Activated CD8-positive, alpha-beta memory T cell treated with anti-CD3 and anti-CD28 coated beads, Interleukin-2, amount 50 U/mL, for 24 hours (primary cell): ENCODE results near the gene ZNF207.
"Not testable (repeated sequence)": the region's sequence is repeated elsewhere in the genome, so short reads cannot be mapped to it uniquely, and the experiment has no call there.

Source experiments
- DNase-seq: peaks from one replicate; pipeline ENCODE4 v3.0.0-alpha.2; 2020; ENCODE audit errors: extremely low read depth

Gene ZNF207

DNA sequence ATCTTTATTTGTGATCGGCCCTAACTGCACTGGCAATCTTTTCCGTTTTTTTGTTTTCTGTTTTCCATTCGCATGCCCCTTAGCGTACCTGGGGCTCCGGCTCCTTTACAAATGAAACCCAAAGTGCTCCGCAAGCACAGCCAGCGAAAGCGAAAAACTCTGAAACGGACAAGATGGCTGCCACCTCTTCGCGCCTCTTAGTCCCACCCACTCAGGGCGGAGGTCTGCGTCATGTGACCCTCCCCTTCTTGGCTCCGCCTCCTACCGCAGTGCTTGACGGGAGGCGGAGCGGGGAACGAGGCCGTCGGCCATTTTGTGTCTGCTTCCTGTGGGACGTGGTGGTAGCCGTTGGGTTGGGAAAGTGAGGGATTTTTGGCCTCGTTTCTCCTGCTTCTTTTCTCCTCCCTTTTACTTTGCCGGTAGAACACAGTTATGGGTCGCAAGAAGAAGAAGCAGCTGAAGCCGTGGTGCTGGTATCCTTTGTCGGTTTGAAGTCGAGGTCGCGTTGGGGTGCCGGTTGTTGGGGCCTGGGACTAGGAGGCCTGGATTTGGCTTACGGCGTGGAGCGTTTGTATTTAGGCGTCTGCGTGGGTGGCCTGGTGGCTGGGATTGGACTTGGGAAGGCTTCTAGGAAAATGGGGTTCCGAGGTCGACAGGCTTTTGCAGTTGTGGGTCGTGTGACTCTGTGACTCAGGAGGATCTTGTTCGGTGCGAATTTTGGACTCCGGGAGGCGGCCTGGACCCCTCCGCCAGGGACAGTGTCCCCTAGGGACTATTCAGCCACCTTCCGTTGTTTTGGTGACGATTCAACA lies at the start of gene ZNF207:
Gene ZNF207, plus strand, starts transcription at position 304 of the 812 bp plus-strand sequence. Its CDS starts 129 bp downstream, at position 433.
- DNase-seq: peak; percentile 91

DNA sequence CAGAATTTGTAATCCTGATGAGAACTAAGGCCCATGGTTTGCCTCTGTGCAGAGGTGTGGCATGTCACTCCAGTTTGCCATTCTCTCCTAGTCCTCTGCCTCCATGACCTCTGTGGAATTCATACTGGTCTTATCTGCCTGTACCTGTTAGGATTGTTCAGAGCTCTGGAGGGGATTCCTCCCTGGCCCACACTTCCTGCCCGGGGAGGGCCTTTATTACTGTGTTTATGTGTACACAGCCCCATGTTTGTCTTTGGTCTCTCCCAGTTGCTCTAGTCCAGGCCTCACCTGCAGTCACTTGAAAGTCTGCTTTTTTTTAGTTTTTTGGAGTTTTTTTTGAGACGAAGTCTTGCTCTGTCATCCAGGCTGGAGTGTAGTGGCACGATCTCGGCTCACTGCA lies 47.9 kb upstream of the ZNF207 start:
- DNase-seq: no peak

DNA sequence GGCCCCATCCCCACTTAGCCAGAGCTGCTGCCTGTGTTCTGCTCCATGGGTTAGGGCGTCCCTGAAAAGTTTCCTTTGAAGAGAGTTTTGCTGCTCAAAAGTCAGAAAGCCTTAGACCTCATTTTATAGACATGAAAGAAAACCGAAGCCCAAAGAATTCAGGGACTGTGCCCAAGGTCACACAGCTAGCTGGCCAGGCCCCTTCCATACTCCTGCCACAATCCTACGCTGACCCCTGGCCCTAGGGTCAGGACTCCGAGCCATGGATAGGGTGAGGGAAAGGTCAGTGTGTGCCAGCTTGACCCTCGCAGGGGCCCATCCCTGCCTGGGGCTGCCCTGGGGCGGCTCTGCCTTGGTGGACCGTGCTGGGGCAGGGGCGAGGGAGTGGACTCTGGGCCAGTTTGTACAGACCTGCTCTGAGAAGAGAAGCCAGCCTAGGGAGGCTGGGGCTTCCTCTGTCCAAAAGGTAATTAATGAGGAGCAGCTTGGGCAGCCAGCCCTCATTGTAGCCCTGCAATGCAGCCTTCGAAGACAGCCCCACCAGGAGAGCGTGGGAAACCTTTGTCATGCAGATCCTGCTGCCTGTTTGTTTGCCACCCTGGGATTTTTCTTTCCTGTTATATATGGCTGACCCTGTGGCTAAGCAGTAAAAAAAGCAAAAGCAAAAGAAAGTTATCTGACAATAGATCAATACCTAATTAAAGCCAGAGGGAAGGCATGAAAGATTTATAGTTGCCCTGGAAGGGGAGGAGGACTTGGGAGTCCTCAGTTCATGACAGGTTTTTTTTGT lies 46.9 kb upstream of the ZNF207 start:
- no peak for DNase-seq

DNA sequence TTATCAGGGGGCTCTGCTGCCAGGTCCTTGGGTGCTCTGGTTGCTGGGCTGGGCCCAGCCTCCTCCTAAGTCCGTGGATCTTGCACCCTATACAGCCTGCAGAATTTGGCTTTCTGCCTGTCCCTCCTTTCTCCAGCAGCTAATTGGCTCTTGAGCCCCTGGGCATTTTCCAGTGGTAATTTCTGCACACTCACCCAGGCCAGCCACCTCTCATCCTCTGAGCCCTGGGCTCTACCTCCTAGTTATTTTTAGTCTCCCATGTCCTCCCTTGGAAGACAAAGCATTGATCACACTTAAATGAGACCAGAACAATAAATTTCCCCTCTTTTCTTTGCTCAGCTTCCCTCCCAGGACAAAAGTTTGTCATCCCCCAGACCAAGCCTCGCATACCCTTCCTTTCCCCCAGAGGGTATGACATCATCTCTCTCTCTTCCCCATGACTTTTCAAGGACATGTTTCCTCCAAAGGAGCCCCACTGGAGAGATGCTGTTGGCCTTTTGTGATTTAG lies 46.1 kb upstream of the ZNF207 start:
- DNase-seq: no peak

DNA sequence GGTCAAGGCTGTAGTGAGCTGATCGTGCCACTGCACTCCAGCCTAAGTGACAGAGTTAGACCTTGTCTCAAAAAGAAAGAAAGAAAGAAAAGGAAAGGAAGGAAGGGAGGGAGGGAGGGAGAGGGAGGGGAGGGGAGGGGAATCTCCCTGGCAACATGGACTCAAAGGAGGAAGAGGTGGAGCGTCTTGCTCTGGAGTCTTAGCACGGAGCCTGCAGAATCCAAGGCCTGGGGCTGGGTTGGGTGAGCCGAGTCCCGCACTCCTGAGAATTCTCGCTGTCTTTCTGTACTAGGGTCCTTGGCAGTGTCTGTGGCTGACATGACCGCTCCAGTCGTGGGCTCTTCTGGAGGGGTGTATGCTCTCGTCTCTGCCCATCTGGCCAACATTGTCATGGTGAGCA lies 44.9 kb upstream of the ZNF207 start:
- DNase-seq: no peak

DNA sequence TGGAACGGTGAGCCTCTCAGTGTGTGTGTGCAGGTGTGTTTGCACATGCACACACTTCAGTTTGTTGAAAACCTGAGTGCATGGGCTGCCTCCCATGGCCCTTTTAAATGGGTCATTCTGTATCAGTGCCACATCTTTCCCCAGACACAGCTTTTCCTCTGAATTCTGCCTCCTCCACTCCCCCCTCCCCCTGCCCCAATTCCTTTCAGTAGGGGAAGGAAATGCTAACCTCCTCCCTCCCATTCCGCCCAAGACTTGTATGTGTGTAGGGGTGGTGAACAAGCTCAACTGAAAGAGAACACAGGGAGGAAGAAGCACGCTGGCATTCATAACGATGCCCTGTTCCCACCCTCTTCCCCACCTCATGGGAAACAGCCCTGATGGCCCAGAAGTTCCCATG lies 42.3 kb upstream of the ZNF207 start:
- no peak for DNase-seq

DNA sequence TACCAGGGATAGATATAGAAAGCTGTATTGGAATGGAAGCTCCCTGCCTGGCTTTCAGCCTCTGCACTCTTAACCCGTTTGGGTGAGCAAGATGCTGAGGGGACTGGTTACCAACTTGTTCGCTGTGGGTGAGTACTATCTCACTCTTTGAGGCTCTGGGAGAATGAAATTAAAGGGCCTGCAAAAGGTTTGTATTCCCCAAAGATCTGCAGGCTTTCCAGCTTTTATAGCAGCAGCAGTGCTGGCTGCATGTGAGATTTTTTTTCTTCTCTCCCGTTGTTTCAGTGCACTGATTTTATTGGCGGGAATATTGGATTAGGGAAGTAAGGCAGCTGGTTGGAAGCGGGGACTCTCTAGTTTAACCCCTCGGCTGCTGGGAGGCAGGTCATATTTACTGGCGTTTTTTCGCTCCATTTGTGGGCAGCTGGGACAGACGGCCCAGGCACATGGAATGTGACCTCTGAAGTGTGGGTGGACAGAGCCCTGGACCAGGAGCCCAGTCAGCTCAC lies 38.9 kb upstream of the ZNF207 start:
- DNase-seq: no peak

DNA sequence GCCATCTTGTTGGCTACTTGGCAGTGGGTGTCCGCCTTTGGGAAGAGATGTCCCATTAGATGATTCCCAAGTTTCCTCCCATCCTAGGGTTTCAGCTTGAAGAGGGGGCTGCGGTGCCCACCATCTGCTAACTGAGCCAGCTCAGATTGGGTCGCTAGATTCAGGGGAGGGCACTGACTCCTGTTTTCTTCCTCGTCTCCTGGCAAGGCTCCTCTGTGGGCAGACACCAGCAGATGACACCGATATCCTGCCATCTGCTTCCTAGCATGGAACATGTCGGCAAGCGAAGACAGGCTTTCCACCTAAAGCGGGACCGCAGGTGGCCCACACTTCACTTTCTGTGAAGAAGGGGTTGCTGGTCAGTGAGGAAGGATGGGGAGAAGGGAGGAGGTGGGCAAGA lies 35.3 kb upstream of the ZNF207 start:
- DNase-seq: no peak

DNA sequence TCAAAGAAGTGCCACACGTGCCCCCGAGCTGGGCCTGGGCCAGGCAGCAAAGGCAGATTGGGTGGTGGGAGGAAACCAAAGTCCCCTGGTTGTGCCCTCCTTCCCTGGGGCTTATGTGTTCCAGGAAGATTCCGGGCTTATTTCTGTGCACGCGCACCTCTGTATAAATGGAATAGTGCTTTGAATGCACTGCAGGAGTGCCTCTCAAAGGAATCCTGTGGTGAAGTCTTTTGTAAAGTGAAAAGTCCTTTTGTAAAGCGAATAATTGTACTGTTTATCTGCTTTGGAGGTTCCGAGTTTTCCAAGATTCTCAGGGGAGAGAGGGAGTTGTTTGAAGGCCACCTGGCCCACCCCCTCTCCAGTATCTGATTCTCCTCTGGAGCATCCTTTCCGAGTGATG lies 34.8 kb upstream of the ZNF207 start:
- DNase-seq: no peak

DNA sequence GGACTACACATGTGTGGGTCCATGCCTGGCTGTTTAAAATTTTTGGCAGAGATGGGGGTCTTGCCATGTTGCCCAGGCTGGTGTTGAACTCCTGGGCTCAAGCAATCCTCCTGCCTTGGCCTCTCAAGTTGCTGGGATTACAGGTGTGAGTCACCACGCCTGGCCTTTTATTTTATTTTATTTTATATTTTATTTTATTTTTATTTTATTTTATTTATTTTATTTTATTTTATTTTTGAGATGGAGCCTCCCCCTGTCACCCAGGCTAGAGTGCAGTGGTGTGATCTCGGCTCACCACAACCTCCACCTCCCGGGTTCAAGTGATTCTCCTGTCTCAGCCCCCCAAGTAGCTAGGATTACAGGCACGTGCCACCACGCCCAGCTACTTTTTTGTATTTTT lies 33.3 kb upstream of the ZNF207 start:
- not testable (repeated sequence) for DNase-seq

DNA sequence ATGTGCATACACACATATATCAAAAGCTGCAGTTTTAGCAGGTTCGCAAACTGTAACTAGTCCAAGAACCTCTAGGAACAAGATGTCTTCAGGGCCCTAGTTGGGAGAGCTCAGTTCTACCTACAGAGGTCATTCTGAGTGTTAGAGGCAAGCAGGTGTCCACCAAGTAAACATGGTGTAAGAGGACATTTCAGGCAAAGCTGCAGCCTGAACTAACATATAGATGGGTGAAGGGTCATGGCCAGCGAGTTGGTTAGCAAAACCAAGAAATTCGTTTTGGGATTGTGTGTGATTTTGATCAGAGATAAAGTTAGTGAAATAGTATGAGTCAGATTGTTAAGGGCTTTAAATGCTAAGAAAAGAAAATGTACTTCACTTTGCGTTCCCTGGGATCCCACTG lies 32.6 kb upstream of the ZNF207 start:
- no peak for DNase-seq

DNA sequence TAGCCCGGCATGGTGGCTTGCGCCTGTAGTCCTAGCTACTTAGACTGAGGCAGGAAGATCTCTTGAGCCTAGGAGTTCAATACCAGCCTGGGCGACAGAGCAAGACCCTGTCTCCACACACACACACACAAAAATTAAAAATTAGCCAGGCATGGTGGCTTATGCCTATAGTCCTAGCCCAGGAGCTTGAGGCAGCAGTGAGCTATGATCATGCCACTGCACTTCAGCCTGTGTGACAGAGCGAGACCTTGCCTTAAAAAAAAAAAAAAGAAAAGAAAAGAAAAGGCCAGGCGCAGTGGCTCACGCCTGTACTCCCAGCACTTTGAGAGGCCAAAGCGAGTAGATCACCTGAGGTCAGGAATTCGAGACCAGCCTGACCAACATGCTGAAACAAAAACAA lies 31.9 kb upstream of the ZNF207 start:
- no peak for DNase-seq

DNA sequence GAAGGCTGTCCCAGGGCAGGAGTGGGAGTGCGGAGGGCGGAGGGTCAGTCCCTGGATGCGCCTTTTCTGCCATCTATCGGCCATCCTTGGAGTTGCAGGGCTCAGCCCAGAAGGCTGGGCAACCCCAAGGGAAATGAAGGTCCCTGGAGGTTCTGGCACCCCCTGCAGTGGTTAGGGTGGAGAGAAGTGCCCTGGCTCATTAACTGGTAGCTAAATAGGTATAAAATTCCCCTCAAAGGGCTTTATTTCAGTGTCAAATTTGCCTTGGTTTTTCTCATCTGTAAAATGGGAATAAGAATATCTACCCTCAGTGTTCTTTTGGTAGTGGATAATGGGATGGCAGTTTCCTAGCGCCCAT lies 30.4 kb upstream of the ZNF207 start:
- peak; percentile 62 for DNase-seq

DNA sequence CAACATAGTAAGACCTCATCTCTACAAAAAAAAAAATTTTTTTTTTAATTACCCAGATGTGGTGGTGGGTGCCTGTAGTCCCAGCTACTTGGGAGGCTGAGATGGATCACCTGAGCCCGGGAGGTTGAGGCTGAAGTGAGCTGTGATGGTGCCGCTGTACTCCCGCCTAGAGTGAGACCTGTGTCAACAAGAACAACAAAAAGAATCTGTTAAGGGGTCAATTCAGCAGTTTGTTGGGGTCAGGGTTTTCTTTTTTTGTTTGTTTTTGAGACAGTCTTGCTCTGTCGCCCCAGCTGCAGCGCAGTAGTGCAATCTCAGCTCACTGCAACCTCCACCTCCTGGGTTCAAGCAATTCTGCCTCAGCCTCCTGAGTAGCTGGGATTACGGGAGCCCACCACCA lies 29.9 kb upstream of the ZNF207 start:
- DNase-seq: not testable (repeated sequence)

DNA sequence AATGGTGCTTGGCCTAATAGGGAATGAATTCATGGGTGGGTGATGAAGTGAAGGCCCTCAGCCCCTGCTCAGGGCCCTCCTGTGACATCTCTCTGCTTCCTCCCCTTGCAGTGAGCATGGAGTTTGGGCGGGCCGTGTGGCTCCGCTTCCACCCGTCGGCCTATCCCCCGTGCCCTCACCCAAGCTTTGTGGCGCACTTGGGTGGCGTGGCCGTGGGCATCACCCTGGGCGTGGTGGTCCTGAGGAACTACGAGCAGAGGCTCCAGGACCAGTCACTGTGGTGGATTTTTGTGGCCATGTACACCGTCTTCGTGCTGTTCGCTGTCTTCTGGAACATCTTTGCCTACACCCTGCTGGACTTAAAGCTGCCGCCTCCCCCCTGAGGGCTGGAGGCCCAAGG lies 29.1 kb upstream of the ZNF207 start:
- no peak for DNase-seq

DNA sequence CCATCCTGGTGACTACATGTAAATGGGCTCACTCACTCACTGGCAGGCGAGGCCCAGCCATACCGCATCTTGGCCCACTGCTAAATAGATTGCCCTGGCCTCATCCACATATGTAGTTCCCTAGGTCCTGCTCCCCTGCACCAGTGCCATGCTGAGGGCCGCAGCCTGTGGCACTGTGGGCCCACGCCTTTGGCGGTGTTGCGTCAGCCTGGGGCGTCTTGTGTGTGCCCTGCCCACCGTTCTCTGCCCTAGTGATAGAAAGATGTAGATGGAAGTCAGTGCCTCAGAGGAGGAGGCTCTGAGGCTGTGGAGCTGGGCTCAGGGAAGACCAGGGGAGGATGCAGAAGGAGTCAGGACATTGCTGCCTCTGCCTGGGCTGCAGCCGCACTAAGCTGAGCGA lies 26.9 kb upstream of the ZNF207 start:
- DNase-seq: no peak

DNA sequence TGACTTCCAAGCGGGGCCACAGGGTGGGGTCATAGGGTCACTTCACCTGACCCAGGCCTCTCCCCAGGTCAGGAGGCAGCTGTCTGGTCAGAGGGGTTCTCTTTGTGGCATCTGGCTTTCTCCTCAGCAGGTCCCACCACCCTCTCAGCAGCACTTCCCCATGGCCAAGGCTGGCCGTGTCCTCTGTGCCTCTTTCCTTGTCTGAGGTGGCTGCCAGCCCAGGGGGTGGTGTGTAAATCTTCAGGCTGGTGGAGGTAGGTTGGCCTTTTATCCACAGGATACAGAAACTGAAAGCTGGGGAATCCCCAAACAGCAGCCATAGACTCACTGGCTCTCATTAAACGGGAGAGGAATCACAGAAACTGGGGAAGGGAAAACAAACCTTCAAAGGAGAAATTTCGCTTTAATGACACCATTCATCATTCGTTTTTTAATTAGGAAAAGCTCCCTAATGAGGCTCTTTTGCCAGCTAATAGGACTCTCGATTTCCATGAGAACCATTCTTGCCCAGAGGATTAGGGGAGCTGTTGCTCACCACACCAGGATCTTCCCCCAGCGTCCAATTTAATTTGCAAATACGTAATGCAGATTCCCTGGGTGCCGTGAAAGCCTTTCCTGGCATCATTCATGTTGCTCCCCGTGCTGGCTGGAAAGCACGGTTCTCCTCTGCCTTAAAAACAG lies 26.0 kb upstream of the ZNF207 start:
- no peak for DNase-seq

DNA sequence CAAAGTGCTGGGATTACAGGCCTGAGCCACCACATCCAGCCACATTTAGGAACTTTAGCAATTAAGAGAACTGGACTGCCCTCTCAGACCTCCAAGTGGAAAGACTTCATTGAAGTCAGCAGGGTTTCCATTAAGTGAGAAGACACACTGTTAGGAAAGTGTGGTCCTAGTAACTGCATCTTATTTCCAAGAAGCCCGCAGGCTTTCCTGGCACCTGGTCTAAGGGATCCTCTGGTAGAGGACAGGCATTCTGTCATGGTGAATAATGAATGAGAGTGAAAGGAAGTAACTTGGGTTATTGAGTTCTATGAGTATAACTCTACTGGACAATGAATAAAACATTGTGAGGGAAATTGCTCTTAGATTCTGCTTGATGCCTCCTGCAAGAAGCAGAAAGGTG lies 22.0 kb upstream of the ZNF207 start:
- no peak for DNase-seq

DNA sequence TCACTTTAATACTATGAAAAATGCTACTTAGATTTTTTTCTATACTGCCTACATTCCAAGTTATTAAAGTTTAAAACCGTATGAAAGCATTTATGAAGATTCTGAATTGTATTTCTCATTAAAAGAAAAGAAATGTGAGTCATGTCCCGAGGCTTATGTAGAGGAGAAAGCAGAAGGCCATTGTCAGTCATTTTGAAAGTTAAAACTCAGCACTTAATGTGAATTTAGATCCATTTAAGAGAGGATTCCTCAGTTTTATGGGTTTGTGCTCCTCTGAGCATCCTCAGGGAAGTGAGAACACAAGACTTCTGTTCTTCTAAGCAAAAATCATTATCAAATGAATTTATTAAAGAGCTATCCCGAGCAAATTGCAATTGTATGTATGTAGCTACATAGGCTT lies 19.8 kb upstream of the ZNF207 start:
- DNase-seq: no peak

DNA sequence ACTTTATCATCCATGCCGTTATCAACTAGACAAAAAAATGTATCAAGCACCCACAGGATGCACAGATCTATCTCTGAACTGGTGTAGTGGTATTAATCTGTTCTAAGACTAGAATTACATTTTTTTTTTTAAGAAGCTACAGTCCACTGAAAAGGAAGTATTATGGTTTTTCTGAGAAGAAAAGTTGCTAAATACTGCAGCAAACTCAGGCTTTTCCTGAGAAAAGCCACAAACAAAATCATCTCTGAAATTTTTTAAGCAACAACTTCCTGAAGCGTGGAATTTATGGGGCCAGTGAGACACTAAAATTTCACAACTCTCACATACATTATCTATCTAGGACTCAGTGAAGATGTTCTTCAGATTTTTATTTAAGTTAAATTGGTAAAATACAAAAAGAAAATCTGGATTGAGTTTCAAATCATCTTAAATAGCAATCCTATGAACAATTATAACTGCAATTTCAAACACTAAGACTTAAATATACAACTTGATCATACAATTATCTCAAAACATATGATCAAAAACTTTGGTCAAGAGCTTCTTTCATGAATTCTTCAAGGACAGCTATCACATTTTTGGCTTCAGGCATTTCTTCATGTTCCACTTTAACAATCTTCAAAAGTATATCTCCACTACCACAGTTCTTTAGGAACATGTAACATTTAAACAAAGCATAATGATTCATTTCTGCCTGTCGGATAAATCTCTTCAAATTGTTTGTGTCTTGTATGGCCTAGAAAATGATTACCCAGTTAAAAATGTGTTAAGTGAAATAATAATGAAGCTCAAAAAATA lies 18.5 kb upstream of the ZNF207 start:
- DNase-seq: no peak

DNA sequence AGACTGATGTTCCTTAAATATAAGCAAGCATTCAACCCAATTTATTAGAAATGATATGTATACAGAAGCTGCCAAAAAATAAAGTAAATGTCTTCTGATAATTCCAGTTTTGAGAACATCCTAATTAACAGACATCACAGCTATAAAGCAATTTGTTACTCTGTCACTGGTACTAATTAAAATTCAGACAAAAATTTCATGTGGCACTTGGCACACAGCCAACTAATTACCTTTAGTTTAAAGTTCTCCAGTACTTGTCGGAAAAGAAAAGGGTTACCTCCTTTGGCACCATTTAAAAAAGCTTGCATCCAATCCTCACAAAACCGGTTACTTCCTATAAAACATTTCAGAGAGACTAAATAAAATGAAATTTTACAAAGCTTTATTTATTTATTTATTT lies 16.8 kb upstream of the ZNF207 start:
- DNase-seq: no peak

DNA sequence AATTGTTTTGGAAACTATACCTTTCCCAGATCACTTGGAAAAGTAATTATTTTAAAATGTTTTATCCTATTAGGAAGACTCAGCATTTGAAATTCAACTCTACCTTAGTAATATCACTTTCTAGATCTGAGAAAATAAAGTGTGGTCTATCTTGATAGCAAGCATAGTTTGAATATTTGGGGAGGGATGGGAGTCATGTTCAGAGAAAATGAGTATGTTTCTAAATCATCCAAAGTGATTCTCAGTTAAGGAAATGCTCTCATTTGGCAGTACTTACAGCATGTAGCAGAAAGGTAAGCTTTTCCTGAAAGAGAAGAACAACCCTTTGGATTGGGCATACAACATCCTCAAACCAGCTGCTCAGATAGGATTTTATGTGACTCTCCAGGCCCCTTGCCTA lies 14.9 kb upstream of the ZNF207 start:
- no peak for DNase-seq
